ENCODE data around the gene GRK1. TPM values are rescaled to one million over a fixed set of nuclear protein-coding genes. Genes with fewer than 3 reads are reported as not detected.

The GRK1 gene
- total RNA-seq, 1 experiment from 2014 or later, result not detected

DNA sequence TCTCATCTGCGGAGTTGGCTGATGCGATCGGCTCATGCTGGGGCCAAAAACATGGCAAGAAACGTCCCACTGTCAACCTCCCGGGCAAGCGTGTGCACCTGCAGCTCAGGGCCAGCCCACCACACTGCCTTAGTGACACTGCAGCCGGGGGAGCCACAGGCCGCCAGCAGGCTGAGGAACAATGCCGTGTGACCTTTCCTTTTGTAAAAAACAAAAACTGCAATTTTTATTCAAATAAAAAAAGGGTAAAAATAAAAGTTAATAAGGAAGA lies 73.2 kb downstream of the GRK1 start:
- Histone ChIP-seq H3F3A (ENCODE audit: insufficient read depth, low read depth) (peaks cover 12% of the 10 kb centered on the region), H3K4me2 (no peak overlapping the region), H3K27me3 (ENCODE audit: insufficient read depth, low read depth) (peaks cover 55% of the 10 kb centered on the region), H3K79me2 (ENCODE audit: low read depth) (no peaks in the 10 kb centered on the region), H3K9me2 (ENCODE audit: insufficient read depth) (no peaks in the 10 kb centered on the region), H3K27ac (no peak overlapping the region), H3K4me1 (replicated peaks; ENCODE audit: insufficient read depth) (peaks cover 16% of the 10 kb centered on the region), H3K9me3 (ENCODE audit: insufficient read depth, low read depth) (no peaks in the 10 kb centered on the region), H3K36me3 (ENCODE audit: low read depth) (no peaks in the 10 kb centered on the region), H4K20me1 (ENCODE audit: insufficient read depth) (no peaks in the 10 kb centered on the region), H2AFZ (no peak overlapping the region), H3K4me3 (no peak overlapping the region)
- no peak for DNase-seq
- TF ChIP-seq, protein P1, sequence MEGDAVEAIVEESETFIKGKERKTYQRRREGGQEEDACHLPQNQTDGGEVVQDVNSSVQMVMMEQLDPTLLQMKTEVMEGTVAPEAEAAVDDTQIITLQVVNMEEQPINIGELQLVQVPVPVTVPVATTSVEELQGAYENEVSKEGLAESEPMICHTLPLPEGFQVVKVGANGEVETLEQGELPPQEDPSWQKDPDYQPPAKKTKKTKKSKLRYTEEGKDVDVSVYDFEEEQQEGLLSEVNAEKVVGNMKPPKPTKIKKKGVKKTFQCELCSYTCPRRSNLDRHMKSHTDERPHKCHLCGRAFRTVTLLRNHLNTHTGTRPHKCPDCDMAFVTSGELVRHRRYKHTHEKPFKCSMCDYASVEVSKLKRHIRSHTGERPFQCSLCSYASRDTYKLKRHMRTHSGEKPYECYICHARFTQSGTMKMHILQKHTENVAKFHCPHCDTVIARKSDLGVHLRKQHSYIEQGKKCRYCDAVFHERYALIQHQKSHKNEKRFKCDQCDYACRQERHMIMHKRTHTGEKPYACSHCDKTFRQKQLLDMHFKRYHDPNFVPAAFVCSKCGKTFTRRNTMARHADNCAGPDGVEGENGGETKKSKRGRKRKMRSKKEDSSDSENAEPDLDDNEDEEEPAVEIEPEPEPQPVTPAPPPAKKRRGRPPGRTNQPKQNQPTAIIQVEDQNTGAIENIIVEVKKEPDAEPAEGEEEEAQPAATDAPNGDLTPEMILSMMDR (conservative IDR thresholded peaks at IDR 0.05), result no peak
- no peak for TF ChIP-seq EZH2 (IDR thresholded peaks at IDR 0.05; ENCODE audit: low read depth)
- no TSS peak for BruUV-seq (replicated peaks)
- ChIA-PET CTCF (no interaction called here), POLR2A (ENCODE audit: unreplicated experiment) (no interaction called here)
- intact Hi-C loops (cut with micrococcal nuclease; ENCODE audit: unreplicated experiment), result no loop called here

DNA sequence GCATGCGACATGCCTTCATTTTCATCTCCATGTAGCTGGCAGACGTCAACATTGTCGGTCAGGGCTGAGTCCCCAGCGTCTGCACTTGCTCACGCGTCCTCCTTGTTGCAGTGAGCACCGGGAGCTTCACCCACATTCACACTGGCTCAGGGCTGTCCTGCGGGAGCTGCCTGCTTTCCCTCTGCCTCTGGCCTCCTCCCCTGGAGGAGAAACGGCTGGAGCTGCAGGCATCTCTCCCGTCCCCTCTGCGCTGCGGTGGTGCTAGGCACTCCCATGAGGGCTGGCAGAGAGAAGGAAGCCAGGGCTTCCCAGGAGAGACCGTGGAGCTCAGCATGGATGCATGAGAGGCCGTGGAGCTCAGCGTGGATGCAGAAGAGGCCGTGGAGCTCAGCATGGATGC lies 73.6 kb downstream of the GRK1 start:
- Histone ChIP-seq H2AFZ (no peak overlapping the region), H3K9me3 (ENCODE audit: insufficient read depth, low read depth) (no peaks in the 10 kb centered on the region), H4K20me1 (ENCODE audit: insufficient read depth) (no peaks in the 10 kb centered on the region), H3K4me1 (replicated peaks; ENCODE audit: insufficient read depth) (peaks cover 16% of the 10 kb centered on the region), H3K36me3 (ENCODE audit: low read depth) (no peaks in the 10 kb centered on the region), H3K4me2 (no peak overlapping the region), H3K4me3 (no peak overlapping the region), H3K27ac (no peak overlapping the region), H3K27me3 (ENCODE audit: insufficient read depth, low read depth) (peaks cover 50% of the 10 kb centered on the region), H3F3A (ENCODE audit: insufficient read depth, low read depth) (peaks cover 12% of the 10 kb centered on the region), H3K79me2 (ENCODE audit: low read depth) (no peaks in the 10 kb centered on the region), H3K9me2 (ENCODE audit: insufficient read depth) (no peaks in the 10 kb centered on the region)
- ChIA-PET CTCF (no interaction called here), POLR2A (ENCODE audit: unreplicated experiment) (no interaction called here)
- no peak for DNase-seq
- BruUV-seq (replicated peaks), result no TSS peak
- TF ChIP-seq EZH2 (IDR thresholded peaks at IDR 0.05; ENCODE audit: low read depth), result no peak
- TF ChIP-seq, protein P1 (conservative IDR thresholded peaks at IDR 0.05), result no peak
- intact Hi-C loops (cut with micrococcal nuclease; ENCODE audit: unreplicated experiment), result no loop called here

DNA sequence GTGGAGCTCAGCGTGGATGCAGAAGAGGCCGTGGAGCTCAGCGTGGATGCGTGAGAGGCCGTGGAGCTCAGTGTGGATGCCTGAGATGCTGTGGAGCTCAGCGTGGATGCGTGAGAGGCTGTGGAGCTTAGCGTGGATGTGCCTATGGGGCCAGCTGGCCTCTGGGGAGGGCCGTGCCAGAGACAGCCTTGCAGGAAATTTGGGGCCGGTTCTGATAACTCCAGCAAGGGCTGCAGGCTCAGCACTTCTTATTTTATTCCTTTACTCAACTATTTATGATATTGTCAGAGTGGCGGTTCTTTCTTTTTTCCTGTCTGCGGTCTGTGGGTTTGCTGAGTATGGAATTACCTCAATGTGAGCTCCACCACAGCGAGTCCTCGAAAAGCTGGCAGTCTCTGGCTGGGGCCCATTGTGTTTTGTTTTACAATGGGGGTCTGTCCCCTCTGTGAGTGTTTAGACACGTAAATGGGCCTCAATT lies 74.2 kb downstream of the GRK1 start:
- no peak overlapping the region for H3K4me3 ChIP-seq
- no peak for DNase-seq
- H3K9me2 ChIP-seq (ENCODE audit: insufficient read depth), result no peaks in the 10 kb centered on the region
- H3K9me3 ChIP-seq (ENCODE audit: insufficient read depth, low read depth), result no peaks in the 10 kb centered on the region
- H3K27ac ChIP-seq, result no peak overlapping the region
- H3K27me3 ChIP-seq (ENCODE audit: insufficient read depth, low read depth), result peaks cover 44% of the 10 kb centered on the region
- CTCF ChIA-PET, result interaction anchor here (0.6 kb wide), 1 partner anchor 1130 kb away, joined by 3 read pairs; no protein-coding TSS in a partner anchor
- H2AFZ ChIP-seq, result no peak overlapping the region
- H3K4me1 ChIP-seq (replicated peaks; ENCODE audit: insufficient read depth), result peaks cover 16% of the 10 kb centered on the region
- H3K36me3 ChIP-seq (ENCODE audit: low read depth), result no peaks in the 10 kb centered on the region
- BruUV-seq (replicated peaks), result no TSS peak
- H3K79me2 ChIP-seq (ENCODE audit: low read depth), result no peaks in the 10 kb centered on the region
- H4K20me1 ChIP-seq (ENCODE audit: insufficient read depth), result no peaks in the 10 kb centered on the region
- POLR2A ChIA-PET (ENCODE audit: unreplicated experiment), result interaction anchor here (0.5 kb wide), 1 partner anchor 52 kb away, joined by 7 read pairs; no protein-coding TSS in a partner anchor
- H3F3A ChIP-seq (ENCODE audit: insufficient read depth, low read depth), result peaks cover 15% of the 10 kb centered on the region
- intact Hi-C loops (cut with micrococcal nuclease; ENCODE audit: unreplicated experiment), result no loop called here
- no peak for TF ChIP-seq EZH2 (IDR thresholded peaks at IDR 0.05; ENCODE audit: low read depth)
- TF ChIP-seq, protein P1 (conservative IDR thresholded peaks at IDR 0.05), result no peak
- no peak overlapping the region for H3K4me2 ChIP-seq
